GM15510 (cell line): ENCODE results near the gene TMEFF1.

ENCODE experiments used
- POLR2A ChIP-seq: IDR thresholded peaks from 3 replicates; pipeline ENCODE4 v1.6.1; 2011; ENCODE audit warnings: borderline replicate concordance; ENCODE audit not compliant: insufficient read length; ENCODE audit errors: extremely low read depth

TMEFF1 gene, protein sequence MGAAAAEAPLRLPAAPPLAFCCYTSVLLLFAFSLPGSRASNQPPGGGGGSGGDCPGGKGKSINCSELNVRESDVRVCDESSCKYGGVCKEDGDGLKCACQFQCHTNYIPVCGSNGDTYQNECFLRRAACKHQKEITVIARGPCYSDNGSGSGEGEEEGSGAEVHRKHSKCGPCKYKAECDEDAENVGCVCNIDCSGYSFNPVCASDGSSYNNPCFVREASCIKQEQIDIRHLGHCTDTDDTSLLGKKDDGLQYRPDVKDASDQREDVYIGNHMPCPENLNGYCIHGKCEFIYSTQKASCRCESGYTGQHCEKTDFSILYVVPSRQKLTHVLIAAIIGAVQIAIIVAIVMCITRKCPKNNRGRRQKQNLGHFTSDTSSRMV

DNA sequence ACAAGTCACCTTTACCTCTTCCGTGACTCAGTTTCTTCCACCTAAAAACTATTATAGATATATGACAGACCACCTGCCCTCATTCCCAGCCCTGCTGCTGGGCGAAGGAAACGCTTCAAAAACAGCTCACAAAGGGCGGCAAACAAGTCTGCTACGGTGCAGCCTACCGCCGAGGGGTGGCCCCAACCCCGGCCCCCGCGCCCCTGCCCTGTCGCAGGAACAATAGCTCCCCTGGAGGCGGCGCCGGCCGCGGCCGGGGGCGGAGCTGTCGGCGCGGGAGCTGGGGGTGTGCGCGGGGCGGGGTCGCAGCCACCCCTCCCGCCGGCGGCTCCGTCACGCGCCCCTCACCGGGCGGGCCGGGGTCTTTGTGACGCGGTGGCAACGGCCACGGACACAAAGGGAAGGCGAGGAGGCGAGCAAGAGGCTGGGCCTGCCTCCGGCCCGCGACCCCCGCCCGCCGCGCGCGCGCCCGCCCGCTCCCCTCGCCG, at the start of gene TMEFF1:
Gene TMEFF1 (plus strand): TSS at position 362 of the 488 bp plus-strand sequence. CDS start 396 bp downstream, outside the sequence.
- TF ChIP-seq POLR2A, result no peak

DNA sequence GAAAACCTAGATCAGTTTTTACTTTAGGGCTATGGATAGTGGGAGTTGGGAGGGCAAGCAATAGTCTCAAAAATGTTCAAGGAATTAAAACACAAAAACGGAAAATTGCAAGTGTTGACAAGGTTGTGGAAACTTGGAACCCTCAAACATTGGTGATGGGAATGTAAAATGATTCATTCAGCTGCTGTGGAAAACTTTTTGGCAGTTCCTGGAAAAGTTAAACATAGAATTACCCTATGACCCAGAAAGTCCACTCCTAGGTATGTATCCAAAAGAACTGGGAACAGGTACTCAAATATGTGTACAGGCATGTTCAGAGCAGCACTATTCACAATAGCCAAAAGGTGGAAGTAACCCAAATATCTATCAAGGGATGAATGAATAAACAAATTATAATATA, 47.2 kb upstream of the TMEFF1 start:
- no peak for TF ChIP-seq POLR2A

DNA sequence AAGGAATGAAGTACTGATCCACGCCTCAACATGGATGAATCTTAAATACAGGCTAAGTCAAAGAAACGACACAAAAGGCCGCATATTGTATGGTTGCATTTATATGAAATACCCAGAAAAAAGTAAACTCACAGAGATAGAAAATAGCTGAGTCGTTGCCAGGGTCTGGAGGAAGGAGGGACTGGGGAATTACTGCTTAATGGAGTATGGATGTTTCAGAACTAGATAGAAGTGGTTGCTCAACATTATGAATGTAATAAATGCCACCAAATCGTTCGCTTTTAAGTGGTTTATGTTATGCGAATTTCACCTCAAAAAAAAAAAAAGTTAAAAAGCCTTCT, 46.8 kb upstream of the TMEFF1 start:
- TF ChIP-seq POLR2A, result no peak

DNA sequence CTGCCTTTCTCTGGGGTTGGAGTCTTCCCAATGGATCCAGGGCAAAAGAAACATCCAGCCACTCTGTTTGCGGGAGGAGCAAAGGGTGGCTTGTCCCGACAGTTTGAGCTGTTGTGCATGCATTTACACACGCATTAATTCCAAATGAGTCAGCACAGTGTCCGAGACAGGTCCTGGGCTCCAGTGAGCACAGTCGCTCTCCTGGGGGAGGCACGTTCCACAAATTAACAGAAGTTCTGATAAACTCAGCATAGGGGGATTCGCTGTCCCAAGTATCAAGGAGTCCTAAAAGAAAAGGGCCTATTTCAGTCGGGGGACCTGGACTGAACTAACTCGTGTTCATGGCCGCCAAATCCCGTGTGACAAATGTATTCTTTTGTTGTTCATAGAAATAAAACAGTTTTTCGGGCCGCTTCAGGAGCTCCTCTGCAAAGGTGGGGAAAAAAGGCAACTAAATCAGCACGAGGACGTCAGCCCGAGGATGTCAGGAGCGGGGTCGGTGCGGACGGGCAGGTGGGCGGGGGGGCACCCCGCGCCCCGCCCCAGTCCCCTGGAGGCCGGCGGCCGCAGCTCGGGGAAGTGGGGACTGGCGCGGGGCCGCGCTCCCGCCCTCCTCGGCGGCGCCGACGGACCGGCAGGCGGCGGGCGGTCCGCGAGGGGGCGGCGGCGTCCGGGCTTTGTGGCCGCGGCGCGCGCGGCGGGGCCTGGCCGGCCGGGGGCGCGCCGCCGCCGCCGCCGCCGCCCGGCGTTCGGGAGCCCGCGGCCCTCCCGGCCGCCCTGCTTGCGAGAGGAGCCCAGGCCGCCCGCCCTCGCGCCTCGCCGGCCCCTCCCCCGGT, 46.2 kb upstream of the TMEFF1 start, which contains the start of gene MSANTD3:
Gene MSANTD3 (plus strand): TSS at position 614 of the 836 bp plus-strand sequence. CDS start 14,796 bp downstream, outside the sequence.
- TF ChIP-seq POLR2A, result peak; percentile 38

DNA sequence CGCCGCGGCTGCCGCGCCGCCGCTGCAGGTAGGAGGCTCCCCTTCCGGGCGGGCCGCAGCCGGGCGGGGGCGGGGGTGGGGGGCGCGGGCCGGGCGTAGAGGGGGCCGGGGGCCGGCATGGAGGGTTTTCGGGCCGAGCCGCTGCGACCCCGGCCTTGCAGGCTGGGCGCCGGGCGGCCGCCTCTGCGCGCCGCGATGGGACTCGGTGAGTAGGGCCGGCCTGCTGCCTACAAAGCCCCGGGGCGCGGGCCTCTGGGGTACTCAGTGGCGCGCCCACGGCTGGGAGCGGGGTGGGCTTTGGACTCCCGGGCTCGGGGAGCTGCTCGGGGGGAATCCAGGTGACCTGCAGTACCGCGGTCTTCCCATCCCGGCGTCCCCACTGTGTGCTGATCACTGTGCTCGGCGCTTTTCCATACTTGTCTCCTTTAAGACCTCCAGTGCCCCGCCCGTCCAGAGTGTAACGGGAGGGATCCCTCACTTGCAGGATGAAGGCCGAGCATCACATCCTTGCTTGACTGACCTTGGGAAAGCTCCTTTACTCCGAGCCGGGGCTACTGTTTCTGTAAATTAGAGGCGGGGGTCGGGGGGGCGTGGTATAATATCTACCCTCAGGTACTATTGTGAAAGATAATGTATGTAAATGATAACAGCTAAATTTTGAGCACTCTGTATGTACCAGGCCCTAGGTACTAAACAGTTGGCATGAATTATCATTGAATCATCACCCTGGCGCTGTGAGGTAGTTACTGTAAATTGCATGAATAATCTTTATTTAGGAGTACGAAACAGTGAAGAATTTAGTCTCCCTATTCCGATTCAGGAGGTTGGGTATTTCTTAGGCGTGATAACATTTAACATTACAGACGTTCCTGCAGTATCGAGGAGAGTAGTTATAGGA, 45.3 kb upstream of the TMEFF1 start:
- peak; percentile 3 for TF ChIP-seq POLR2A

DNA sequence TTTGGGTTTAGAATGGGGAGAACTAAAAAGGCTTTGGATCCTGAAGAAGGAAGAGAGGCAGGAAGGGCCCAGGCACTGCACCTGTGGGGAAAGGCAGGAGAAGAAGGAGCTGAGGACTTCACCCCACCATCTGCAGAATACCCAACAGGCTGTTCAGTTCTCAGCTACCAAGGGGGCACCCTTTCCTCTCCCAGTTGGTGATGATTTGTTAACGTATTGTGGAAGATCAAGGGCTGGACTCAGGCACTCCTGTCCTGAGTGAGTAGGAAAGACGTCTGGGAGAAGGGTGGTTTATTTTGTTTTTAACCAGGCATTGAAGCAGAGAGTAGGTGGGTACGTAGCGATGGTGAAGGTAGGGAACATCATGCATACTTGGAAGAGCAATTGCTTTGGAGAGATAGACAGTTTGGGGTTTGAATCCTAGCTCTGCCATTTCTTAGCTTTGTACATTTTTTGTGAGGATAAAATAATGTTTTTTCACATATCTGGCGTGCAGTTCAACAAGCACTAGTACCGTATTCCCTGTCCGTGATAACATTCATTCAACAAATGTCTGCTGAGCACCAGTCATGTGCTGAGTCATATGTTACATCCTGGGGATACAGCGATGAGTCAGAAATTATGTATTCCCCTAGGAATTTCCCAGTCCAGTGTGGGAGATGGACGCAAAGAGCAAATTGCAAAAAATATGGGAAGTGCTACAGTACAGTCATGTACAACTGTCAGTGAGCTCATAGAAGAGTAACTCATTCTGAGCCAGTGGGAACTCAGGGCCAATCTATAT, 43.9 kb upstream of the TMEFF1 start:
- no peak for TF ChIP-seq POLR2A

DNA sequence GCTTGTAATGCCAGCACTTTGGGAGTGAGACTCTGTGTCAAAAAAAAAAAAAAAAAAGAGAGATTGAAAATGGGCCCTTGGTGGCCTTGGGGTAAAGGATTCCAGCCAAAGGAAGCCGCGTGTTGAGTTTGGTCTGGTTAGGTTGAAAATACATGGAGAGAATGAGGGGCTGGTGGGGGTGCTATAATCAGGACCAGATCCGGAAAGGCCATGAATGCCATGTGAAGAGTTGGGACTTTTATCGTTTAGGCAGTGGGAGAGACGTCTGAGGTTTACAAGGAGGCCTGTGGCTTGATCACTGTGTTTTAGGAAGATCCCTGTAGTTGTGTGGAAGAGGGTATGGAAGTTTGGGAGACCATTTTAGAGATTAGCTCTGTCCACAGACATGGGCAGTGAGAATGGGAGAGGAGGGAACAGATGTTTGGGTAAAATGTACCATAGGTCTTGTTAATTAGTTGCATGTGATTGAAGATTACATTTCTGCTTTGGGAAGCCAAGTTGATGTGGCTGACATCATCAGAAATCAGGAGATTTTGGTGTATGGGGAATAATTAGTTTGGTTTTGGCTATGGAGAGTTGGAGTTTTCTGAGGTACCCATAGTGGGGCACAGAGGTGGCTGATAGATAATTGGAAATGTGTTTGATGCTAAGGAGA, 42.5 kb upstream of the TMEFF1 start:
- TF ChIP-seq POLR2A, result no peak

DNA sequence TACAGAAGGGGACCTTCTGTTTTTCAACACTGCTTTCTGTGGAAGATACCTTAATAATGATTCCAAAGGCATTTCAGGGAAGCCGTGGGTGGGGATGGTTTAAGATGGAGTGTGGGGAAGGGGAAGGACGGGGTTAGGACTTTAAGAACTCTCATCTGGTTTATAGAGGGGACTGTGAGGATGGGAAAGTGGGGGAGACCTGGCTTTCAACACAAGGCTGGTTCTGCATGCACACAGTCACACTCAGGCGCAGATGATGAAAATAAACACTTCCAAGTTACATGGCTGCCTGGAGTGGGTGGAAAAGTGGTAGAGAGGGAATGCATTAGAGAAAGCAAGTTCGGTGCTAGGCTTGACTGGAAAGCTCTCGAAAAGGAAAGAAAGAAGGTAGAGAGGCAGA, 41.1 kb upstream of the TMEFF1 start:
- TF ChIP-seq POLR2A, result no peak

DNA sequence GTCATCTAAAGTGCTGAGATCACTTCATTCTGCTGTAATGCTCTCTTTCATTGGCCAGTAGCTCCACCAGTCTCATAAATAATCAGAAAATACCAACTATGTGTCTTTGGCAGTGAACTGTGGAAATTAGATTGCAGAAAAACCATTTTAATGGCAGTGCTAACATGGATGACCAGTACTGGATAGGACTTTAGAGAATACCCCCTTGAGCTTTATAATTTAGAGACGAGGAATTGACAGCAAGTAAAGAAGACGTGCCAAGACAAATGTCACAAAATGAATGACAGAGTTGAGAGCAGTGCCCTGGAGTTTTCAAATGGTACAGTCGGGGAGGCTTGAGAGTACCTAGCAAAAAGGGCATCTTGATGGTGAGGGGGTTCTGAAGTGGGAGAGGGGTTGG, 40.2 kb upstream of the TMEFF1 start:
- no peak for TF ChIP-seq POLR2A

DNA sequence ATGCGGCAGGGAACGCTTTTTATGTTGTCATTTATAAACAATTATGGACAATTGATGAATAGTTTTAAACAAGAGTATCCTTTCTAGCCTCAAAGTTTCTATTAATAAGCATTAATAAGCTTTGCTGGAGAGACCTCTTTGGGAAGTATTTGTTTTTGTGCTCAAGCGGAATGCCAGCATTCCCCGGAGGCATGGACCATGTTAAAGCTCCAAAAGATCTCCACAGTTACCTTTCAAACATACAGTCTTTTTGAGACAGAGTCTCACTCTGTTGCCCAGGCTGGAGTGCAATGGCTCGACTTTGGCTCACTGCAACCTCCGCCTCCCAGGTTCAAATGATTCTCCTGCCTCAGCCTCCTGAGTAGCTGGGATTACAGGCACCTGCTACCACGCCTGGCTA, 36.4 kb upstream of the TMEFF1 start:
- TF ChIP-seq POLR2A, result no peak

DNA sequence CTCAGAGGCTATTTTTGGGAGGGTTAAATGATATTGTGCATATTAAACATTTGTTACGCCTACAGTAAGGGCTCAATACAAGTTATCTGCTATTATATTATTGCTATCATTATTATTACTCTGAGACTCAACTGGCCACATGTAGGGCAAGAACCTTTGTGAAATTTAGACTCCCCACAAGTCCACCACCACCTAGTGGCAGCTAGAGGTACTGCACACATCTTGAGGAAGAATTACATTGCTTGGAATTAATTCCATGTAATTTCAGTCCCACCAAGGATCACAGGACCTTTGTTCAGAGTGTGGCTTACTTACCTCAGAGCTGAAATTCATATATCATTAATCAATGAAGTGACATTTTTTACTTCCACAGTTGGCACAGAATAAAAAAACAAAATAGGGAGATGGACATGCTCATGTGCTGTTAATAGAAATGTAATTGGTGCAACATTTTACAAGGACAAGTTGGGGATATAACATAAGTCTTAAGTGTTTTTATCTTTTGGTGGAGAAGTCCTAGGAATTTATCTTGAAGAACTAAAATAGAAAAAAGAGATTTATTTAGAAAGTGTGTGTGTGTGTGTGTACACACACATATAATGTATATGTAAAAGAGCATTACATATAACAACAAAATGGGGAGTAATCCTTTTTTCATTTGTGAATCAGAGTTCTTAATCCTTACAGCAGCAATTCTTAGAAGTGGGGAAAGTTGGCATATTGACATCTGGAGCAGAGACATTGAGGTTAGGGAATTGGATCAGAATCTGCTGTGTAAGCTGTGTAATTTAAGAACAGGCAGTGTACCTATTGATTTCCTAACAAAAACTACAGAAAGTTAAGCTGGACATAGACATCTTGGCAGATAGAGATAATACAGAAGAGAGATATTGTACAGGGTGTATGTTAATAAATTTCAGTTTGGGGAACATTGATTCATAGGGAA, 34.8 kb upstream of the TMEFF1 start:
- TF ChIP-seq POLR2A, result no peak

DNA sequence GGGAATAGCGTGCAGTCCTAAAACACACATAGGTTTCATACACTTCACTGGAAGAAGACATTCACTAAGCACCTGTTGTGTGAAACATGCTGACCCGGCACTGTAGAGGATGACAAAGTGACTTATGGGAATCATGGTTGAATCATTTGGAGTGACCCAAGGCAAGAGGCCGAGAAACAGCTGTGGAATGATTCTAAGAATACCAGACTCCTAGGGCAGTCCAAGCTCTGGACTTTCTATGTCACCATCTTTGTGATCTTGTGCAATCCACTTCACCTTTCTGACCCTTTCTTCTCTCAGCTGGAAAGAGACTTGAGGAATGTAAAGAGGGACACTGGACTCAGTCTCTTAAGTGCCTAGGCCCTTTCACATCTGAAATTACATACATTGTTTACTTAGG, 32.9 kb upstream of the TMEFF1 start:
- TF ChIP-seq POLR2A, result no peak
